Measurements from ENCODE around the gene SMARCD3. TPM values are rescaled to one million over a fixed set of nuclear protein-coding genes. Genes with fewer than 3 reads are reported as not detected.

SMARCD3 gene
- total RNA-seq, 4 donors from 2014 or later = 42.2 to 56.7 (median 47.2) TPM

GRCh38 chr7:151240942-151241754 lies 7.3 kb downstream of the SMARCD3 start:
- DNase-seq = no peak
- H3K36me3 ChIP-seq = peaks cover 25 to 35% of the 10 kb centered on the region in 2 donors
- WGBS, 2 donors = 91 to 96% methylated on average over 7 of the region's 7 CpGs
- no peaks in the 10 kb centered on the region for H3K27me3 ChIP-seq
- H3K4me3 ChIP-seq (replicated peaks in 1 of 3) = no peak overlapping the region
- TF ChIP-seq CTCF (IDR thresholded peaks at IDR 0.05) (no peak), POLR2A (IDR thresholded peaks at IDR 0.05) (no peak)
- intact Hi-C loops (cut with DNase I) = no loop called here
- no peaks in the 10 kb centered on the region for H3K9me3 ChIP-seq
- peaks cover 7 to 31% of the 10 kb centered on the region in 2 donors for H3K4me1 ChIP-seq
- H3K27ac ChIP-seq = no peak overlapping the region

DNA sequence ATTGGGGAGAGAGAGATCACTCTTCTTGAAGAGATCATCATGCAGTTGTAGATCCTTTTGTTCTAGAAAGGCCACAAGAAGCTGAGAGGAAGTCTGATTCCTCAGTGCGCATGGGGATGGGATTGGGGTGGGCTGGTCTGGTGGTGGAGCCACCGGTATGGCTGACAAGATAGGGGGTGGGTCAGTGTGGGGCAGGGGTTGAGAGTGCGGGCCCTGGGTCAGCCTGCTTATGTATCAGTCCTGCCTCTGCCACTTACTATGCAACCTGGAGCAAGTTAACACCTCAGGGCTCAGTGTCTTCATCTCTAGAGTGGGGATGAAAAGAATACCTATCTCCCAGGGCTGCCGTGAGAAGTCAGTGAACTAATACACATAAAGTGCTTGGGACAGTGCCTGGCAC lies 8.0 kb downstream of the SMARCD3 start:
- Histone ChIP-seq H3K27me3 (no peaks in the 10 kb centered on the region), H3K9me3 (no peaks in the 10 kb centered on the region), H3K27ac (no peak overlapping the region), H3K36me3 (peaks cover 29 to 40% of the 10 kb centered on the region in 2 donors), H3K4me3 (replicated peaks in 1 of 3) (no peak overlapping the region), H3K4me1 (peaks cover 6 to 26% of the 10 kb centered on the region in 2 donors)
- 79 to 89% methylated on average over 4 of the region's 4 CpGs for WGBS, 2 donors
- TF ChIP-seq POLR2A (IDR thresholded peaks at IDR 0.05) (no peak), CTCF (IDR thresholded peaks at IDR 0.05) (no peak)
- intact Hi-C loops (cut with DNase I) = no loop called here
- DNase-seq = no peak

DNA sequence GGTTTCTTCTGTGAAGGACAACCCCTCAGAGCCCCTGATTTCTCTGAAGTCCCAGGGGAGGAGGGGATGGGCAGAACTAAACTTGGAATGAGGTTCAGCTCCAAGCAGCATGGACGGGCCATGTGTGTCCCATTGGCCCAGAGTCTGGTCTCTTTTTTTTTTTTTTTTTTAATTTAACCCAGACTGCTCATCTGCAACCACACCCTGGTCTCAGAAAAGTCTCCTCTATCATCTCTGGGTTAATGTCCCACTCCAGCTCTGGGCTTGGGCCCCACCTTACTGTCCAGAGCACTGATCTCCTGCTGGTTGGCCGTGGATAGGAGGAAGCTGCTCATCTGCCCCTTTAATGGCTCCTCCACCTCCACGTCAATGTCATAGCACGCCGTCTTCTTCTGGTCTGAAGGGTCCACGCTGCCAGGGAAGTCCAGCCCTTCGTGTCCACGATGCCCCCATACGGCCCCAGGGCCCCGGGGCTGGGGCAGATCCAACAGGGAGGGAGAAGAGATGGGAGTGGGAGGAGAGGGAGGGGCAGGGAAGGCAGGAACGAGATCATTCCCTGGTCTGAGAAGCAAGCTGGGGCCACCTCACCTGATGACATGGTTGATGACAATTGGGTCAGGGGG lies 8.5 kb downstream of the SMARCD3 start:
- no peak for DNase-seq
- intact Hi-C loops (cut with DNase I) = no loop called here
- no peak for TF ChIP-seq CTCF (IDR thresholded peaks at IDR 0.05)
- no peak for TF ChIP-seq POLR2A (IDR thresholded peaks at IDR 0.05)
- WGBS, 2 donors = 71 to 78% methylated on average over 11 of the region's 11 CpGs
- peaks cover 3 to 20% of the 10 kb centered on the region in 2 donors for H3K4me1 ChIP-seq
- no peak overlapping the region for H3K27ac ChIP-seq
- no peaks in the 10 kb centered on the region for H3K27me3 ChIP-seq
- peaks cover 33 to 45% of the 10 kb centered on the region in 2 donors for H3K36me3 ChIP-seq
- H3K4me3 ChIP-seq (replicated peaks in 1 of 3) = no peak overlapping the region
- H3K9me3 ChIP-seq = no peaks in the 10 kb centered on the region

DNA sequence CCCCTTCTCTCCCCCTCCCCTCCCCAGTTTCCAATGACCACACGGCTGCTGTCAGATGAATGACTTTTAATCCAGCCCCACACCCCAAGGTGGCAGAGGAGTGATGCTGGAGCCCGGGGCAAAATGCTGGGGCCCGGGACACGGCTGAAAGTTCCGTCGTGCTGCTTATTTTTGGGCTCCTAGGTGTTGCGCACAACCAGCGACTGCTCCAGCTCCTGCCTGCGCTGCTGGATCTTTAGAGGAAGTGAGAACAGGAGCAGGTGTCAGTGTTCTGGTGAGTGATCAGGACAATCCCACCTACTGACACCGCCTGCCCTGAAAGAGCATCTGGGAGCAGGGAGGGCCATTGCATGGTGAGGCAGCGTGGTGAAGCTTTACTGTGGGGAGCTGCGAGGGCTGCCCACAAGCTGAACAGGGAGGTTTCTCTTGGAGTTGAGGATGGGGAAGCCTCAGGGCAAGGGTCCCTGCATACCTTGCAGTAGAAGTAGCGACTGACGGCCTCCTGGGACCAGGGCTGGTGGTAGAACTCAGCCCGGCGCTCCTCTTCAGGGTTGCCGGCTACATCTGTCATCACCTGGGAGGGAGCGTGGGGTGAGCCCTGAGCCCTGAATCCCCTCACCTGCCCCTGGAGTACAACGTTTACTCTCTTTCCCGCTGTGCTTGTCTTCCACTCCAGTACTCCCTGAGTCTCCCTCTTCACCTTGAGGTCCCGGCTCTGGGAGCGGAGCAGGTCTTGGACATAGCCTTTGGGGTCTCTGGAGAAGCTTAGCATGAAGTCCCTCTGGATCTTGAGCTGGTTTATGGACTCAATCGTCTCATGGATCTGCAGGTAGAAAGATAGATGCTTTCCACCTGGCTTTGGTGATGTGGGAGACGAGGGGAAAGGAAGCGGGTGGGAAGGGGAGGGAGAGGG lies 9.3 kb downstream of the SMARCD3 start:
- no peak for DNase-seq
- intact Hi-C loops (cut with DNase I) = no loop called here
- 87 to 88% methylated on average over 24 to 25 of the region's 25 CpGs for WGBS, 2 donors

More for the DNA sequence above, 9.3 kb downstream of the SMARCD3 start:
- Histone ChIP-seq H3K27me3 (no peaks in the 10 kb centered on the region), H3K4me3 (replicated peaks in 1 of 3) (no peak overlapping the region), H3K36me3 (peaks cover 33 to 49% of the 10 kb centered on the region in 2 donors), H3K9me3 (no peaks in the 10 kb centered on the region), H3K4me1 (peaks cover 0 to 12% of the 10 kb centered on the region in 2 donors), H3K27ac (no peak overlapping the region)
- no peak for TF ChIP-seq POLR2A (IDR thresholded peaks at IDR 0.05)
- no peak for TF ChIP-seq CTCF (IDR thresholded peaks at IDR 0.05)

Data from thyroid gland (tissue), 4 donors.